Measurements from ENCODE around the gene BBS12. TPM values are rescaled to one million over a fixed set of nuclear protein-coding genes. Genes with fewer than 3 reads are reported as not detected.

BBS12 gene
- total RNA-seq, 1 donor from 2014 or later, result 2.2 TPM

Other genes with a start within 250 kb of the BBS12 start
- not detected for gene IL21, start 111.6 kb upstream of the BBS12 start, total RNA-seq
- gene FGF2, start 94.1 kb downstream of the BBS12 start, total RNA-seq, result 12.0 TPM
- gene NUDT6, start 189.9 kb downstream of the BBS12 start, total RNA-seq, result 3.2 TPM

Data from vagina (tissue), 1 donor.